Hypothalamus (tissue), 51 donors: ENCODE measurements around the gene ALG11.
A peak's percentile ranks its signal among the peaks of the same experiment; 100 is the strongest.

Experiments
- DNase-seq, 51 donors: peaks; one replicate each; lab custom pipeline; 2025; lab: John Stamatoyannopoulos, UW

Gene ALG11

DNA sequence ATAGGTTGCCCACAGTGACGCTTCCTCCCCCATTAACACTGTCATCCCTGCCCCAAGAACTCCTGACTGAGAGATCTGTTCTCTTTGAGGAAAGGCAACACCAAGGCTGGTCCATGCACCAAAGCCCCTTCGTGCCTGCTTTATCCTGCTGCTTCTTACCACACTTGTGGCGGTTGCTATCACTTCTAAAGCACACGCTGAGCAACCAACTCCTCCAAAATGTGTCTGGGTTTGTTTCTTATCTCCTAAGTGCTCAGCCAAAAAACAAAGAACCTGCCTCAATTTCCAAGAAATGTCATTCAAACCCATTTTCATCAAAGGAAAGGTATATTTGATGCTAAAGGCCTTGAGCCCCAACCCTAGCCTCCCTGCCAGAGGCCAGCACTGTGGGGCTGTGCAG, 15.6 kb upstream of the ALG11 start:
- DNase-seq = no peak

DNA sequence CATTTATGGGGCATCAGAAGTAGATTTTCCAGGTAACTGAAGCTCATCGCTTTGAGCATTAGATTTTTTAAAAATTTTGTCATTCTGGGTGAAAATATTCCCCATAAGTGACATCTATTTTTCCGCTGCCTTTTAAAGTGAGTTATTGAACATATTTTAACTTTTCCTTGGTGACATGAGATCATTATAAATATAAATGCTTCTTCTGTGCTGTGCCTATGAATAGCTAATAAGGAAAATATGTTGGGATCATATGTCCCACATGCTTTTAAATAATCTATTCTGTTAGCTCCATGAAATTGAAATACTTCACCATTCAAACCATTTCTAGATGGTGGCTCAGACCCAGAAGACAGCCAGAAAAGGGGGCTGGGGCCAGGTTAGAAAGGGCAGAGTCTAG, 15.0 kb upstream of the ALG11 start:
- DNase-seq = no peak

DNA sequence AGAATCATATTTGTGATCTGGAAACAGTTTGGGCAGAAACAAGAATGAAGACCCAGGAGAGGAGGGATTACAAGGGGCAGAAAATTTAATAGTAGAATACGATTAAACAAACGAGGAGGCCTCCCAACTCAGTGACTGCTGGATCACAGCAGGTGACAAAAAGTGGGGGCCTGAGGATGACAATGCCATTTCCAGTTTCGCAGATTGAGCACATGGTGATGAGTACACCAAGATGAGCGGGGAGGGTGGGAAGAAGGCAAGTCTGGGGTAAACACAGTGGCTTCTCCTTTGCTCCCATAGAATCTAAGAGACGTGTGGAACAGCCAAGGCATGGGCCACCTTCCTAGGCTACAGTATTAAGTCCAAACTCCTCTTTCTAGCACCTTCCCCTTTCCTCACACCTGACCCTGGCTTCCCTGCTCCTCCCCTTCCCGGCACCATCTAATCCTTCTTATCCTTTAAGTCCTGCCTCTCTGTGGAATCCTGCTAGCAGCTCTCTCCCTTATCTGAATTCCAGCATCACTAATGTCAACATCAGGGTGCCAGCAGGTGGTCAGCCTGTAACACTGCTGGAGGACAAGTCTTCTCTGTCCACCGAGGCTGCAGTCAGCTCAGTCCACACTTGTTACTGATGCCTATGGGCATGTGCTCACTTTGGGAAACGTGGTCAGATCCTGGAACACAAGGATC, 14.4 kb upstream of the ALG11 start:
- DNase-seq = no peak

DNA sequence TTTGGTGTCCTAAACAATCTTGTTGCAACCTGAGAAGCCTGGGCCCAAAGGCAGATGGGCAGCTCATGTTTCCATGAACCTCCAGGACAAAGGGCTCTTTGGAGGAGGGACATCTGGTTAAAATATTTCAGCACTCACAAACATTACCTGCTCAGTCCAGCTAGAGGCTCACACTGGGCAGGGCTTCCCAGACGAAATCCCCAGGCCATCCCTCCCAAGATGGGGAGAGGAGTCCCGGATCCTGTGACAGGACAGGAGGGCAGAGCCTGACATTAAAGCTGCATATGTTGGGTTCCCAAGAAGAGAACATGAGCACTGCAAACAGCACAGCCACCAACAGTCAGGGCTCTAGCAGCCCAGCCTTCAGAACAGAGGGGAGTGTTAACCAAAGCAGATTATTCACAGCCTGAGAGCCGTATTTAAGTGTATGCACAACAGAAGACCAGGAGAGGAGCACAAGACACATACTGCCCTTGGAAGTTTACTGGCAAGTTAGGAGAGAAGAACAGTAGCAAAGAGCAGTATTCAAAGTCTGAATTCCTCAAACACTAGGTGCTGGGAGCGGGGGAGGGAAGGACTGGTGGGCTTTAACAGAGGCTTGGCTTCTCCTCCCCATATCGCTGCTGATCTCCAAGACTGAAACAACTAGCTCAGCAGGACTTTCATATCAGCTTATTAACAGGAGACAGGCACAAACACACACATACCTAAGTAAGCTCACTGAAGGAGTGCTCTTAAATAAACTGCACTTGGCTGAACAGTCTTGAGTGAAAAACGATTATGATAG, 13.3 kb upstream of the ALG11 start:
- no peak for DNase-seq

DNA sequence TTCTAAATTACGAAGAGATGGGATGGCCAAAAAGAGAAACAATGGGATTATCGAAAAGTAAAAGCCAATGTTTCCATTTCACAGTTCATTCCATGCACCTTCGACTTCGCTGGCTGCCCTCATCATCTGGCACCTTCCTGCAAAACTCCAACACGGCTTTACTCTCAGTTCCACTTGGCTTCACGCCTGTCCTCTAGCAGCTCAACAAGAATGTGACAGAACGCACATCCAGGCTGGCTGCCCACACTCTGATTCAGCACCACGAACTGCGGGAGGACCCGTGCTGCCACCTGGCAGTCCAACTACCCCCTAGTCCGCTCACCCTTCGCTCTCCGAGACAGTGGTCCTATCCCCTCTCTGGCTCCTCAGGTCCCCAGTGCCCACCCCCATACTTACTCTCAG, 12.7 kb upstream of the ALG11 start:
- peak in 16 of 51 donors; percentile 4 to 52 (median 16) for DNase-seq

DNA sequence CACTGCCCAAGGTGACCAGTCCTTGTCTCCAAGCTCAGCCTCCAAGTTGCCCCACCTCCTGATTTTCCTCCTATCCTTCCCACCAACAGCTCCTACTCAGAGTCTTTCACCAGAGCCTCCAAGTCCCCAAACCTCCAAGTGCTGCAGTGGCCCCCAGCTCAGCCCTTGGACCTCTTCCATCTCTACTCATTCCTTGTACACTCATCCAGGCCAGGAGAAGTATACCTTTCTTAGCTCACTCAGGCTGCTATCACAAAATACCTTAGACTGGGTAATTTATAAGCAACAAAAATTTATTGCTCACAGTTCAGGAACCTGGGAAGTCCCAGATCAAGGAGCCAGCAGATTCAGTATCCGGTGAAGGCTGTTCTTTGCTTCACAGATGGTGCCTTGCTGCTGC, 12.3 kb upstream of the ALG11 start:
- DNase-seq = no peak

DNA sequence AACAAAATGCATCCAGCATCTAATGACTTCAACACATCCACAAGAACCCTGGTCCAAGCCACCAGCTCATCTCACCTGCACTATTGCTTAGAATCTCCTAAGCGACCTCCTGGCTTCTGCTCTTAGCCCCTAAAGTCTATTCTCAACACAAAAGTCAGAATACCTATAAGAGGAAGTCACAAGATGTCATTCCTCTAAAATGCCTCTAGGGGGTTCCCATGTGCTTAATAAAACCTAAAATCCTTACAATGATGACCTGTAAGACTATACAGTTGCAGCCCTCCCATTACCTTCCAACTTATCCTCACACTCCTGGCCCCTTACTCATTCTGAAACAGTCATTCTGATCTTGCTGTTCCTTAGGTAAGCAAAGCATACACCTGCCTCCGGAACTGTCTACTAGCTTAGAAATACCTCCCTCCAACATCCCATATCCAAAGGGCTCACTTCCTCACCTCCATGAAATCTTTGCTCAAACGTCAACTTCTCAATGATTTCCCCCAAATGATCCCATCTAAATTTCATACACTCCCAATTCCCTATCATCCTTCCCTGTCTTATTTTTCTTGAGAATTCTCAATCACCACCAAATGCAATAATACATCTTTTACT, 11.0 kb upstream of the ALG11 start:
- DNase-seq = no peak

DNA sequence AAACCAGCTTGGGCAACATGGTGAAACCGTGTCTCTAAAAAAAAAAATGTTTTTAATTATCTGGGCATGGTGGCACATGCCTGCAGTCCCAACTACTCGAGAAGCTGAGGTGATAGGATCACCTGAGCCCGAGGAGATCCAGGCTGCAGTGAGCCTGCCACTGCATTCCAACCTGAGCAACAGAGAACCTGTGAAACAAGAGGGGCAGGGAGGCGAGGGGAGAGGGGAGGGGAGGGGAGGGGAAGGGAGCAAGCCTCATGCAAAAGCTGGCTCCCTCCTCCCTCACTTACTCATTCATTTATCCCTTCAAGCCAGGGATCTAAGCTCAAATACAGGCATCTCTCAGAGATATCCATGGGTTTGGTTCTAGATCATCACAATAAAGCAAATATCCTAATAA, 9.8 kb upstream of the ALG11 start:
- DNase-seq = no peak

DNA sequence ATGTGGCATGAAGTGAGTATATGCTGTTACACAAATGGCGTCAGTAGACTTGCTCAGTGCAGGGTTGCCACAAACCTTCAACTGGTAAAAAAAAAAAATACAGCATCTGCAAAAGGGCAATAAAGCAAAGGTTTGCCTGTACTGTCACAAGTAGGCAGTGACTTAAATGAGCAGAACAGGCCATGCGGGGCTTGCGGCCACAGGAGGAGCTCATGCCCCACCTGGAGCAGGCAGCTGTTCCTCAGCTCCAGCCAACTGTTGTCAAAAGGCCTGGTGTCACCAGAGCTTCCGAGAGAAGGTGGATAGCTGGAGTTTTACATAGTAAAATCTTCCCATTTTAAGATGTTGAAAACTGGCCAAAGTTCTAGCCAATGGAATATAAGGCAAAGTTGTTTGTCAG, 8.7 kb upstream of the ALG11 start:
- DNase-seq = no peak

DNA sequence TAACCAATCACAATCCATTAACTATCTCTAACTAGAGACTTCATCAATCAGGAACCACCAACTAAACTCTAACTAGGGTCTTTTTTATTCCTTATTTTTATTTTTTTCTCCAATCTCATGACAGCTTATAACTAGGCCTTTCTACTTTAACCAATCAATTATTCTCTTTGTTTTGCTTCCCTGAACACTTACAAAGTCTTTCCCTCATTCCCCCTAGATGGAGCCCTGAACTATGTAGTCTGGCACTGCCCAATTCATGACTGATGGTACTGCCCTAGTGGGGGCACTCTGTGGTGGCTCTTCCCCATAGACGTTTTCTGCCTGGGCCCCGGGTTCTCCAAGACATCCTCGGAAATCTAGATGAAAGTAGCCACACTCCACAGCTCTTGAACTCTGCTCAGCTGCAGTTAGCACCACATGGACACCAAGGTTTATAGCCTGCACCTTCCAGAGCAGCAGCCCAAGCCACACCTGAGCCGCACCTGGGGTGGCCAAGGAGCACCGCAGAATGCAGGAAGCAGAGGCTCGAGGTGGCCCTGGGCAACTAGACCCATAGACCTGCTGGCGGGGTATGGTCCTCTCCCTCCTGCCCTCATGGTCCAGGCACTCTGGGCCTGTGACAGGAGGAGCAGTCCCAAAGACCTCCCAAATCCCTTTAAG, 7.6 kb upstream of the ALG11 start:
- DNase-seq = no peak

DNA sequence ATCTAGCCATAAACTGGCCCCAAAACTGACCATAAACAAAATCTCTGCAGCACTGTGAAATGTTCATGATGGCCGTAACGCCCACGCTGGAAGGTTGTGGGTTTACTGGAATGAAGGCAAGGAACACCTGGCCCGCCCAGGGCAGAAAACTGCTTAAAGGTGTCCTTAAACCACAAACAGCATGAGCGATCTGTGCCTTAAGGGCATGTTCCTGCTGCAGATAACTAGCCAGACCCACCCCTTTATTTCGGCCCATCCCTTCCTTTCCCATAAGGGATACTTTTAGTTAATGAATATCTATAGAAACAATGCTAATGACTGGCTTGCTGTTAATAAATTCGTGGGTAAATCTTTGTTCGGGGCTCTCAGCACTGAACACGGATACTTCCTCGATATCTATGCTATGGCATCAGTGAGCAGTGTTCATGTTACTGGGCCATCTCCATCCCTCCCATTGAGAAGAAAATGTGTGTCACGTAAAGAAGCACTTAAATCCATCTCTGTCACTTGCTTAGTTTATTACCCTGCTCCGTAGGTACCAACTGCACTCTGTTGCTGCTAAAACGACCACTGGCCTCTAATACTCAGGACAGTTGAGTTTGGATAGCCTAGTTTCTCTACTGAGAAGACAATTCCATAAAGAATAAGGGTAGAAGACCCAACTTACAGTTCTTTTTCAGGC, 6.2 kb upstream of the ALG11 start:
- no peak for DNase-seq

DNA sequence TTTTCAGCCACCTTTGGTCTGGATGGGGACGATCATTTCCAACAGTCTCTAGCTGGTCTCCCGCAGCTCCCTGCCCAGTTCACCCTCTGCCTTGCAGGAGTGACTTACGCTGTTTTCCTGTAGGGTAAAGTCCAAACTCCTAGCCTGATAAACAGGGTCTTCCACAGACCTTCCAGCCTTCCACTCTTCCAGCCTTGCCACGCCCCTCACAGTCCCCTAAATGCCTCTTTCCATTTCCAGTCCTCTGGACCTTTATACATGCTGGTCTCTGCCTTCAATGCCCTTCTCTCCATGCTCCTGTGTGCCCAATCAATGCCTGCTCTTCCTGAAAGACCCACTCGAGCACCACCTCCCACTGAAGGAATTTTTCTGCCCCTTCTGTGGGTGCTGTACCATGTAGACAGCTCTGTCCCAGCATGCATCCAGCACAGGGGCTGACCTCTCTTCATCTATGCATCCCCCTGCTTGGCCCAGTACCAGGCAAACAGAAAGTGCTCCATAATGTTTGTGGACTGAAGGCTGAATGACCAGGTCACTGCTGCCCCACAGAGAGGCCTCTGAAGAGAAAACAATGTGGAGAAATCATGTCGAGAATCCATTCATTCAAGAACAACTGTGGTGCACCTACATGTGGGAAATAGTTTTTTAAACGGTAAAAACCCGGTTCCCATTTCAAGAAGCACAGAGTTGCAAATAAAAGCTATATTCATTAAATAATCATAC, 5.5 kb upstream of the ALG11 start:
- DNase-seq = no peak

DNA sequence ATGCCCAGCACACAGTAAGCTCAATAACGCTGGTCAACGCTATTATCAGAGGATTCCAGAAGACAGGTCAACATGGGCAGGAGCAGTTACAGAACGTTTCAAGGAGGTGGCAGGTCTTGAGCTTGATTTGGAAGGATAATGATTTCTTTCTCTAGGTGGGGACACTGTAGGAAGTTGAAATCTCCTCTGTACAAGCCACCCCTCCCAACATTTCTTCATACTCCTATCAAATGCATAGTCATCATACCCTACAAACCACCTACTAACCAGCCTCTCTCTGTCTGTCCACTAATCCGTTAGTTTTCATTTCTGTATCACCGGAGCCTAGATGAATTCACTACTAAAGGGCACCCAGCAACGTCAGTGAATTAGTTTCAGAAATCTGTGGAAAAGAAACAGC, 2.3 kb upstream of the ALG11 start:
- no peak for DNase-seq

DNA sequence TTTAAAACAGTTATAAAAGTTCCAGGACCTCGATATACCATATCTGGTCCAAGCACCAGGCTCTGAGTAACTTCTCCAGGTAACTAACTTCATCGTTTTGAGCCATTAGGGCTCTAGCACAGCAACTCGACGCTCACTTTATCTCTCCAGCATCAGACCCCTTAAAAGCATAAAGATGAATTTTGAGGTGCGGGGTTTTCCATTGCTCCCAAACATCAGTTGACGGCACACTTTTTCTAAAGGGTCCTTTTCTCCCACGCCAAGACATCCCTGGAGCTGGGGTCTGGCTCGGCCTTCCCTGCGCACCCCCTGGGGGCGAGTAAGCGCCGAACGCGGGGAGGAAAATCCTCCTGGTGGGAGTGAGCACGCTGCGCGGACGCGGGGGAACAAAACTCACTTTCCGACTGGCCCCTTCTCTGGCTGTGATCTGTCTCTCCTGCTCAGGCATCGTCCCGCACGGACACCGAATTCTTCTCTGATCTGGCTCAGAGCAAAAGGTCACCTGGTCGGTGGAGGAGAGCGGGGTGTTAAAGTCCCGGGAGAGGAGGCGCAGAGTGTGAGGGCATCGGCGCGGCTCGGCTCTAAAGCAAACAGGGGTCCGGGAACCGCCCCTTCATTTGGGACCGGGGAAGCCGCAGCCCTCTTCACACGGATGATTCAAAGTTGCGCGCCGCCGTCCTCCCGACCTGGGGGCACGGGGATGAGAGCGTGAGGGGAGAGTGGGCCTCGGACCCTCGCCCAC, 1.1 kb upstream of the ALG11 start, which contains the start of gene ATP7B:
Gene ATP7B, minus strand, starts transcription at position 561 of the 742 bp plus-strand sequence. Its CDS starts 113 bp downstream, at position 448.
- peak in 5 of 51 donors; percentile 33 to 45 (median 44) for DNase-seq

DNA sequence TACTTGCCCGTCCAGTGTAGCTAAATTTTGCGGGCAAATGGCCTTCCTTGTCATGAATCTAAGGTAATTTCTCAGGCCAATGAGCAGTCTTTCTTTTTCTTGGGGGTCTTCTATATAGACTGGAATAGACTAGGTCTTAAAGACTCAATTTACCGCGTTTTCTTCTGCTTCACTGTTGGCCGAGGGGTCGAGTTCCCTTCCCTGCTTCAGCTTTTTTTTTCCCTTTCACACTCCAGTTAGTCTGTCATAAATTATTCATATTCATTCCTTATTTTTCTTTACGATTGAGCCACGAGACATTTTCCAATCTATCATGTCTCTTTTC, 276 bp downstream of the ALG11 start:
- no peak for DNase-seq

DNA sequence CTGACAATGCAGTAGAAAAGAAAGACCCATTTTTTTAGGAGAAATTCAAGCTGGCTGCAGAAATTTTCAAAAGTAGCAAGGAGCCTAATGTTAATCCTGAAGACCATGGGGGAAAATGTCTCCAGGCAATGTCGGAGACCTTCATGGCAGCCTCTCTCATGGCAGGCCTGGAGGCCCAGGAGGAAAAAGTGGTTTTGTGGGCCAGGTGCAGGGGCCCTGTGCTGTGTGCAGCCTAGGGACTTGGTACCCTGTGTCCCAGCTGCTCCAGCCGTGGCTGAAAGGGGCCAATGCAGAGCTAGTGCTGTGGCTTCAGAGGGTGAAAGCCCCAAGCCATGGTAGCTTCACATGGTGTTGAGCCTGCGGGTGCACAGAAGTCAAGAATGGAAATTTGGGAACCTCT, 4.1 kb downstream of the ALG11 start:
- no peak for DNase-seq

DNA sequence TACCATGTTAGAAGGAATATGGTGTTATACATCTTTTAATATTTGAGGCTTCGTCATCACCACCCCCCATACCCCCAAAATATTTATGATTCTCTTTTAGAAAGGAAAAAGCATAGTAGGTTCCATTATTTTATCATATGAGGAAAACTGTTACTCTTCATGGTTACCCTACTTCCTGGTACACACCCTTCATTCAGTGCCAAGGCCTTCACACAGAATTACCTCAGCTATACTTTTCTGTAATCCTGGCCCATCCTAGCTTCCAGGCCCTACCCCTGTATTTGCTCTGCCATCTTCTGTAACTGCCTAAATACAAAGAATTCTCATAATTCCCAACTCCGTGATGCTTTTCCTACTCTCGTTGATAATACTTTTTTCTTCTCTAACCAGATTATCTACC, 8.0 kb downstream of the ALG11 start:
- no peak for DNase-seq

DNA sequence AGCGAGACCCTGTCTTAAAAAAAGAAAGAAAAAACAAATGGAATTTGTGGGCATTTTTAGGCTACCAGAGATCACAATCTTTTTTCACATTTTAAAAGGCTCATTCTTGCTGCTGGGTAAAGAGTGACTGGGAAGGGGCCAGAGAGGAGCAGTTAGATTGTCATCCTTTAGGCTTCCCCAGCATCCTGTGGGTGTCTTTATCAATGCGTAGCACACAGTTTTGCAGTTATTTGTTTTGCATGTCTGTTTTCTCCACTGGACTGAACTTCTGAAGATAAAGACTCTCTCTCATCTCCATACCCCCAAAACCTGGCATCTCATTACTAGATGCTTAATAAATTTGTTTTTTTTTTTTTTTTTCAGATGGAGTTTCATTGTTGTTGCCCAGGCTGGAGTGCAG, 10.2 kb downstream of the ALG11 start:
- no peak for DNase-seq

DNA sequence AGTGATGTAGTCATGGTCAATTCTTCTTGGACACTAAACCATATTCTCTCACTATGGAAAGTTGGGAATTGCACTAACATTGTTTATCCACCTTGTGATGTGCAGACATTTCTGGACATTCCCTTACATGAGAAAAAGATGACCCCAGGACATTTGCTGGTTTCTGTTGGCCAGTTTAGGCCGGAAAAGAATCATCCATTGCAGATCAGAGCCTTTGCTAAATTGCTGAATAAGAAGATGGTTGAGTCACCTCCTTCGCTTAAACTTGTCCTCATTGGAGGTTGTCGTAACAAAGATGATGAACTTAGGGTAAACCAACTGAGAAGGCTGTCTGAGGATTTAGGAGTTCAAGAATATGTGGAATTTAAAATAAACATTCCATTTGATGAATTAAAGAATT, 12.3 kb downstream of the ALG11 start, which contains the start of gene UTP14C:
Gene UTP14C, plus strand, starts transcription at position 211 of the 400 bp plus-strand sequence. CDS start 4,114 bp downstream, outside the sequence.
- DNase-seq = no peak
